HepG2 (cell line): ENCODE results near the gene HMGCR. TPM values are rescaled to one million over a fixed set of nuclear protein-coding genes. Genes with fewer than 3 reads are reported as not detected.

Experiments used
- HDAC2 ChIP-seq: sonication (generic); formaldehyde crosslinking; IDR thresholded peaks from 2 replicates; pipeline ENCODE4 v1.4.0; 2020; ENCODE audit warnings: missing genetic modification reagents
- HNF4A ChIP-seq: sonication (generic); formaldehyde crosslinking; IDR thresholded peaks from 2 replicates; pipeline ENCODE4 v1.4.0; 2020; ENCODE audit warnings: missing genetic modification reagents
- HOXD1 ChIP-seq: sonication (generic); formaldehyde crosslinking; IDR thresholded peaks from 2 replicates; pipeline ENCODE4 v1.5.0; 2020; ENCODE audit warnings: missing genetic modification reagents
- MAFG ChIP-seq: sonication (generic); formaldehyde crosslinking; IDR thresholded peaks from 2 replicates; pipeline ENCODE4 v1.5.1; 2020; ENCODE audit warnings: mild to moderate bottlenecking, missing genetic modification reagents
- NCOR1 ChIP-seq: fragments of 200-600 bp; sonication (generic); IDR thresholded peaks from 2 replicates; pipeline ENCODE4 v1.7.0; 2017; ENCODE audit warnings: antibody characterized with exemption, low read length, borderline replicate concordance
- POLR2A ChIP-seq, 2 experiments: IDR thresholded peaks; 2 replicates each; pipeline ENCODE4 v1.6.1; 2011; ENCODE audit warnings: low read depth in 2 of 2, low read length in 2 of 2, mild to moderate bottlenecking in 1 of 2, moderate library complexity in 1 of 2; ENCODE audit not compliant: insufficient read depth in 1 of 2
- RFX1 ChIP-seq: fragments of 450-650 bp; IDR thresholded peaks from 2 replicates; pipeline ENCODE4 v1.6.1; 2017
- TAF15 ChIP-seq: fragments of 200-400 bp; formaldehyde crosslinking; IDR thresholded peaks from one replicate; pipeline ENCODE4 v1.6.1; 2018; ENCODE audit warnings: mild to moderate bottlenecking, low read depth, low read length; ENCODE audit not compliant: poor library complexity, severe bottlenecking
- TEAD3 ChIP-seq: optimal IDR thresholded peaks from 2 replicates; pipeline ENCODE3; 2016; ENCODE audit warnings: borderline replicate concordance
- TEF ChIP-seq: sonication (generic); formaldehyde crosslinking; IDR thresholded peaks from 2 replicates; pipeline ENCODE4 v1.5.0; 2020; ENCODE audit warnings: missing genetic modification reagents
- ZNF335 ChIP-seq: sonication (generic); formaldehyde crosslinking; IDR thresholded peaks from 2 replicates; pipeline ENCODE4 v1.4.0; 2020; ENCODE audit warnings: missing genetic modification reagents
- ZNF362 ChIP-seq: sonication (generic); formaldehyde crosslinking; IDR thresholded peaks from 2 replicates; pipeline ENCODE4 v1.4.0; 2020; ENCODE audit warnings: missing genetic modification reagents, mild to moderate bottlenecking, borderline replicate concordance
- ZNF629 ChIP-seq: sonication (generic); formaldehyde crosslinking; conservative IDR thresholded peaks from 2 replicates; pipeline ENCODE4 v1.5.0; 2020; ENCODE audit warnings: missing genetic modification reagents
- polyA plus RNA-seq, 8 experiments: library from polyadenylated mRNA; depleted of rRNA in 3 of 8; stranded (reverse) in 7 of 8; unstranded in 1 of 8; fragments of >200 nt; fragmentation: Illumina TruSeq in 4 of 8; extraction: Trizol in 4 of 8; gene quantifications; 2 replicates each; pipeline versions ENCODE4 v1.2.1 to v1.2.3, GENCODE V29; 2011 to 2016; ENCODE audit warnings: low read depth in 4 of 8, missing spikeins in 1 of 8, mixed read lengths in 1 of 8; ENCODE audit not compliant: insufficient read depth in 1 of 8
- total RNA-seq, 5 experiments: library from RNA; depleted of rRNA; stranded (reverse); fragments of >200 nt; fragmentation: Illumina TruSeq; extraction: Trizol; gene quantifications; 2 replicates each; pipeline ENCODE4 v1.2.3, GENCODE V29; 2016; ENCODE audit warnings: low read depth in 1 of 5
- TF ChIP-seq, protein P1 (sequence below): sonication (generic); formaldehyde crosslinking; IDR thresholded peaks from 2 replicates; pipeline ENCODE4 v1.4.0; 2020; ENCODE audit warnings: missing genetic modification reagents

The HMGCR gene
- total and polyA plus RNA-seq, 2 of the 13 experiments (the other 11 are each of a cell fraction or from before 2014, with no cell fraction given) = 43.0 to 144 TPM

DNA sequence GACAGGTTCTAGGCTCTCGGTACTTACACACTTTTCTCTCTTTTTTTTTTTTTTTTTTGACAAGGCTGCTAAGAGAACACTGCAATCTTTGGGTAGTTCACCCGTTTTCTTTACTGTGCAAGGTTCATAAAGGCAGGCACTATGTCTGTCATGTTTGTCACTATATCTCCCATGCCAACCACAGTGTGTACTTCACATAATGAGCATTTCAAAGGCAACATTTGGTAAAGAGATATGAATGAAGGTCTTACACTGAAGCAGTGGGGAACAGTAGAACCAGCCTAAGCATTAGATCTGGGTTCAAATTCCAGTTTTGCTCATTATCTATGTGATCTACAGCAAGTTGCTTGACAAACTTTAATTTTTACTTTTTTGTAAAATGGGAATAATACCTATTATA lies 1.5 kb upstream of the HMGCR start (continued):
- peak; percentile 70 for TF ChIP-seq RFX1
- no peak for TF ChIP-seq ZNF335 (CRISPR knock-in tag)
- peak; percentile 53; the same call in 1 of the 2 replicates for TF ChIP-seq ZNF362
- TF ChIP-seq TEAD3 (CRISPR knock-in tag) = peak; percentile 9
- TF ChIP-seq HDAC2 = 0 out of 2 replicates have a peak, but pooled peaks have one; percentile 29
- TF ChIP-seq, protein P1, sequence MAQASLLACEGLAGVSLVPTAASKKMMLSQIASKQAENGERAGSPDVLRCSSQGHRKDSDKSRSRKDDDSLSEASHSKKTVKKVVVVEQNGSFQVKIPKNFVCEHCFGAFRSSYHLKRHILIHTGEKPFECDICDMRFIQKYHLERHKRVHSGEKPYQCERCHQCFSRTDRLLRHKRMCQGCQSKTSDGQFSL (CRISPR knock-in tag) = no peak
- 0 out of 2 replicates have a peak, but pooled peaks have one; percentile 34 for TF ChIP-seq ZNF629 (CRISPR knock-in tag)
- peak in 1 of 2 experiments; percentile 43; a peak in 1 of 4 replicates for TF ChIP-seq POLR2A (IDR thresholded peaks at IDR 0.05; ENCODE audit: insufficient read depth in 1 of 2, low read depth in 2 of 2, low read length in 2 of 2)
- peak; percentile 40; the same call in 1 of the 2 replicates for TF ChIP-seq NCOR1
- no peak for TF ChIP-seq TAF15
- TF ChIP-seq TEF (CRISPR knock-in tag) = no peak
- no peak for TF ChIP-seq MAFG (CRISPR knock-in tag)
- TF ChIP-seq HNF4A (CRISPR knock-in tag) = peak; percentile 54
- no peak for TF ChIP-seq HOXD1
